ENCODE data around the gene ZDHHC11.
"Not testable (repeated sequence)": the region's sequence is repeated elsewhere in the genome, so short reads cannot be mapped to it uniquely, and the experiment has no call there.

Gene ZDHHC11

GRCh38 chr5:842402-843221 lies 8.2 kb downstream of the ZDHHC11 start:
- DNase-seq = not testable (repeated sequence)

GRCh38 chr5:841531-842401 lies 9.0 kb downstream of the ZDHHC11 start:
- not testable (repeated sequence) for DNase-seq

- not testable (repeated sequence) for DNase-seq
These were observed 9.8 kb downstream of the ZDHHC11 start for GRCh38 chr5:840974-841435.

GRCh38 chr5:840118-840973 lies 10.4 kb downstream of the ZDHHC11 start:
- not testable (repeated sequence) for DNase-seq

DNA sequence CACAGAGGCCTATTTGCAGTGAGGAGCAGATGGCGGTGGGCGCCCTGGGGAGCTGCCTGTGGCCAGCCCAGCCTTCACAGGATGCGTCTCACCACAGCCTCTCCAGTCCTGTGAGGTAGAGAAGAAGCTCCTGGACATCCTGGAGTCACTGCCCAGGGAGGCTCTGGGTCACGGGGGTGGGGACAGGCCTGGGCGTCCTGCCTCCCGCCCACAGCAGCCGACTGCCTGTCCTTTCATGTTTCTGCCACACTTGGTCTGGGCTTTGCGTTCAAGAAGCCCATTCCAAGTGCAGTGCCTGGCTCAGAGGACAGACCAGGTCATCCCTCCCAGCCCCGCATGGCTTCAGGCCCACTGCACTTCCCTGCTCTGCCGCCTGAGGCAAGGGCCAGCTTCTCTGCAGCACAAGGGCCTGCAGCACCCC lies 12.3 kb downstream of the ZDHHC11 start:
- DNase-seq = not testable (repeated sequence)

DNA sequence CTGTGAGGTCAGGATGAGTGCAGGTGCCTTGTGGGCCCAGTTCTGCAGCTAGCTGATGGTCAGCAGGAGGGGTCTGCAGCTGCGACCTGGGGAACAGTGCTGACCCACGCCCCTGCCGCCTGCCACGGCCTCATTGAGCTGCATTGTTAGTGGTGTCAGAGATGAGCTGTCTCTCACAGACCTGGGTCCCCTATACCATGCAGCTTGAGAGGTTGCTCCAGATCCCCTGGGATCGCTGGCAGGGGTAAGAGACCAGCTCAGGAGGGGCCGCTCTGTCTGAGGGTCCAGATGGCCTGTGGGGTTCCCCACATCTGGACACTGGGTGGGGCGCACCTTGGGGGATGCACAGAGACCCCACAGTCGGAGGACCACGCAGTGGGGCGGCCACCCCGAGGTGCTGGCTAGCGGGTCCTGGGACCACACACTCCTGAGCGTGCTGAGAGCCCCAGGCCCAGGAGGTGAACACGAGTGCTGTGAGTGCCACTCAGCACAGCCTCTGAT lies 13.1 kb downstream of the ZDHHC11 start:
- not testable (repeated sequence) for DNase-seq

- DNase-seq = peak in 1 of 2 donors; percentile 12
These were observed 14.7 kb downstream of the ZDHHC11 start for GRCh38 chr5:835933-836612.

- DNase-seq = peak in 1 of 2 donors; percentile 11
These were observed 16.8 kb downstream of the ZDHHC11 start for GRCh38 chr5:834013-834412.

DNA sequence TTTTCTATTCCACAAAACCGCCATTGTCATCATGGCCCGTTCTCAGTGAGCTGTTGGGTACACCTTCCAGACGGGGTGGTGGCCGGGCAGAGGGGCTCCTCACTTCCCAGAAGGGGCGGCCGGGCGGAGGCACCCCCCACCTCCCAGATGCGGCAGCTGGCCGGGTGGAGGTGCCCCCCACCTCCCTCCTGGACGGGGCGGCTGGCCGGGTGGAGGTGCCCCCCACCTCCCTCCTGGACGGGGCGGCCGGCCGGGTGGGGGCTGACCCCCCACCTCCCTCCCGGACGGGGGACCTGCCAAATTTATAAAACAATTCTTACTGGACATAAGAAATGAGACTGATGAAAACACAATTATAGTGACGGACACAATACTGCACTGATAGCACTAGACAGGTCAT lies 22.6 kb downstream of the ZDHHC11 start:
- not testable (repeated sequence) for DNase-seq

- DNase-seq = not testable (repeated sequence)
These were observed 25.2 kb downstream of the ZDHHC11 start for GRCh38 chr5:825544-825943.

- DNase-seq = no peak
These were observed 29.3 kb downstream of the ZDHHC11 start for GRCh38 chr5:821504-821903.

- DNase-seq = no peak
These were observed 30.5 kb downstream of the ZDHHC11 start for GRCh38 chr5:820245-820644.

DNA sequence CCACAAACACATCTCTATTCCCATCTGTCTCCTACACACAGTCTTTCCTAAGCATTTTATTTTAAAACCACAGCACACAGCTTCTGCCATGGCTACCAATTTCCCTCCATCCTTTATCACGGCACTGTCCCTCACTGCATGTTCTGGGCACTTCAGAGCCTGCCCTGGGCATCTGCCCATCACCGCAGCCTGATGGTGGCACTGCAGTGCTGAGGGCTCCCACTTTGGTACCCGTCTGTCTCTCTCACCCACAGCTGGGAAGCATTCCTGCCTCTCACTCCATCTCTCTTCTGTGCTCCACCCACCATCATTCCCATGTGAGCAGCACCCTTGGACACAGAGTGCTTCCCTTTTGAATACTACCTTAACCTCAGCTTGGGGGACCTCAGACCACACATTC lies 31.7 kb downstream of the ZDHHC11 start:
- no peak for DNase-seq

DNA sequence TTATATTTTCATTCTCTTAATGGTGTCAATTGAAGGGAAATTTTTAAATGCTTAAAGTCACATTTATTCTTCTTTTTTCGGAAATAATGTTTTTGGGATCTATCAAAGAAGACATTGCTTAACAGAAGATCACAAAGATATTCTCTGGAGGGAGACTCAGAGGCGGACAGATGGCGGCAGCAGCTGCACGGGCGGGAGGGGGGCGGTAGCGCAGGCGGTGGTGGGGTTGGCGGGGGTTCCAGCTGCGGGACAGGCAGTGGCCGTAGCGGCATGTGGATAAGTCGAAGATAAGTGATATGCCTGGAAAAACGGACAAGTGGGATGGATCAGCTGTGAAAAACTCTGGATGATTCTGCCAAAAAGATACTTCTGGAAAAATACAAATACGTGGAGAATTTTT lies 34.6 kb downstream of the ZDHHC11 start:
- no peak for DNase-seq

DNA sequence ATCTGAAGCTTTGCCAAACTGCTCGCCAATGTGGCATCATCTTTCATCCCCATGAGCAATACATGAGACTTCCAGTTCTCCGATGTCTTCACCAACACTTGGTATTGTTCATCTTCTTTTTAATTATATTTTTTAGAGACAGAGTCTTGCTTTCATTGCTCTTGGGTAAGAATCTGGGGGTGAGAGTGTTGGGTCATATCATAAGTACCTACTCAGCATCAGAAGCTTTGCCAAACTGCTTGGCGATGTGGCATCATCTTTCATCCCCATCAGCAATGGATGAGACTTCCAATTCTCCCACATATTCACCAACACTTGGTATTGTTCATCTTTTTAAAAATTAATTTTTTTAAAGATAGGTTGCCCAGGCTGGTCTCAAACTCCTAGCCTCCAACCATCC lies 35.3 kb downstream of the ZDHHC11 start:
- DNase-seq = no peak

DNA sequence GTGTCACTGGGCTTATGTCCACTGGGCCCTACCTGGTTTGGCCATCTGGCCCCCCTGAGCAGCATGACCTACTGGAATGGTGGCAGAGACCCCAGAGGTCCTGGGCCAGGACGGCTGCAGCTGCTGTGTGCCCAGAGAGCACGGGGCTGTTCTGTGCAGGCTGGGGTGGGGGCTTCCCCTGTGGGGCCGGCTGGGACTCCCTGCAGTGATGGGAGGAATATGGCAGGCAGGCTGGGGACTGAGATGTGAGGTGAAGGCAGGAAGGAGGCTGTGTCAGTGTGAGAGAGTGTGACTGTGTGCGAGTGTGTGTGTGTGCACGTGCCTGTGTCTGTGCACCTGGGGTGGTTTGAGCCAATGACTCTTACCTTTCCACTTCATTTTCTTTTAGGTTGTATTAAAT lies 37.2 kb downstream of the ZDHHC11 start:
- not testable (repeated sequence) for DNase-seq

- DNase-seq = not testable (repeated sequence)
These were observed 39.4 kb downstream of the ZDHHC11 start for GRCh38 chr5:811384-811783.

GRCh38 chr5:807719-808514 lies 42.9 kb downstream of the ZDHHC11 start:
- not testable (repeated sequence) for DNase-seq

DNA sequence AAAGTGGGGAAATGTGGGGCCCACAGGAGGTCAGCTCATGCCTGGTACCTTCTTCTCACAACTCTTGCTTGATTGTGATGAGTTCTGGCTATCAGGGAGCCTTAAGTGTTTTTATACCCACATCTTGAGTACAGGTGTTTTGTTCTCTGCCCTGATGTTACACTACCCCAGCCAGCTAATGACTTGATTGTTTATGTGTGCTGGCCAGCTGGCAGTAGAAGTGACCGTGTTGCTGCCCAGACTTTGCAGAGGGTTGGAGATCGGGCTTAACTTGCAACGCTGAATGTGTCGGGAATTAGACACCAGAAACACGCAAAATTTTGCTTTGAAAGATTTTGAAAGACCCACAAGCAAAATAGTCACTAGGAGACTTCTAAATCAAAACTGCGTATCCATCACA lies 49.3 kb downstream of the ZDHHC11 start:
- DNase-seq = no peak

DNA sequence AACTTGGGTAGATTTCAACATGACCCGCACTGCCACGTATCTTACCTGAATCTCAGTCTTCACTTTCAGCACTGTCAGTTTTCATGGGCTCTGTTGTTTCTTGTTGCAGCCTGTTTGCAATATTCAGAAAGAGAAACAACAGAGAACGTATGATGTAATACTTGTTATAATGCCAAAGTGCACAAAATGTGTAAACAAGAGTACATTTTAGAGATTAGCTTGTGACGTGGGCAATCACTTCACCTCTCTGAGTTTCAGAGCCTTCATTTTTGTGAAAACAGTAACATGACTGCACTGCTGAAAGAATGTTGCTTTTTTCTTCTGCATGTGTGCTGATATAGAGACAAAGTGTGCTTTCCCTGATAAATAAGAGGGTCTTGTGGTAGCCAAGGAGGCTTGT lies 49.7 kb downstream of the ZDHHC11 start:
- DNase-seq = not testable (repeated sequence)
